Esophagus muscularis mucosa (tissue), 4 donors: ENCODE data around the gene BRPF1.

Source experiments
- CTCF ChIP-seq, 3 experiments: fragments of 200-600 bp in 2 of 3; fragments of 450-650 bp in 1 of 3; sonication (generic) in 2 of 3; IDR thresholded peaks; one replicate each; pipeline ENCODE4 v1.5.1; 2017 to 2019; ENCODE audit warnings: antibody characterized with exemption in 3 of 3, mild to moderate bottlenecking in 2 of 3, moderate library complexity in 1 of 3
- EP300 ChIP-seq: sonication (generic); formaldehyde crosslinking; IDR thresholded peaks from one replicate; pipeline ENCODE4 v1.6.1; 2017; ENCODE audit warnings: antibody characterized with exemption
- POLR2A ChIP-seq: fragments of 450-650 bp; IDR thresholded peaks from one replicate; pipeline ENCODE4 v1.6.1; 2017; ENCODE audit warnings: antibody characterized with exemption, moderate library complexity, mild to moderate bottlenecking, low read depth

- TF ChIP-seq CTCF (IDR thresholded peaks at IDR 0.05) (no peak), EP300 (no peak), POLR2A (no peak)
These were observed 60.4 kb downstream of the BRPF1 start for GRCh38 chr3:9791790-9792404.
